Measurements from ENCODE around the gene SDHAF1. TPM values are rescaled to one million over a fixed set of nuclear protein-coding genes. Genes with fewer than 3 reads are reported as not detected.

Gene SDHAF1
- total RNA-seq, 1 donor from 2014 or later: 17.5 TPM

GRCh38 chr19:35988824-35989223, 6.2 kb upstream of the SDHAF1 start:
- TF ChIP-seq CTCF (conservative IDR thresholded peaks at IDR 0.05): no peak
- DNase-seq (ENCODE audit: low read depth, low spot score): no peak
- Mint-ChIP-seq H3K36me3 (ENCODE audit: low read depth) (no peaks in the 10 kb centered on the region), H3K4me1 (peaks cover 7% of the 10 kb centered on the region), H3K9me3 (no peaks in the 10 kb centered on the region), H3K27ac (ENCODE audit: unreplicated experiment) (no peak overlapping the region), H3K4me3 (no peak overlapping the region), H3K27me3 (ENCODE audit: low read depth) (peaks cover 67% of the 10 kb centered on the region)

- no peak for DNase-seq (ENCODE audit: low read depth, low spot score)
- H3K36me3 Mint-ChIP-seq (ENCODE audit: low read depth): no peaks in the 10 kb centered on the region
- no peaks in the 10 kb centered on the region for H3K9me3 Mint-ChIP-seq
- H3K27me3 Mint-ChIP-seq (ENCODE audit: low read depth): peaks cover 56% of the 10 kb centered on the region
- peak overlapping the region; percentile 32 for H3K4me3 Mint-ChIP-seq
- H3K27ac Mint-ChIP-seq (ENCODE audit: unreplicated experiment): no peak overlapping the region
- peaks cover 11% of the 10 kb centered on the region for H3K4me1 Mint-ChIP-seq
- TF ChIP-seq CTCF (conservative IDR thresholded peaks at IDR 0.05): no peak
Observed at GRCh38 chr19:35990156-35990555, 4.8 kb upstream of the SDHAF1 start.

GRCh38 chr19:35990771-35991730, 3.9 kb upstream of the SDHAF1 start:
- peak overlapping the region; percentile 44 for H3K4me3 Mint-ChIP-seq

GRCh38 chr19:35991731-35992450, 3.1 kb upstream of the SDHAF1 start:
- no peak overlapping the region for H3K27ac Mint-ChIP-seq (ENCODE audit: unreplicated experiment)
- H3K4me1 Mint-ChIP-seq: peaks cover 18% of the 10 kb centered on the region
- no peak for DNase-seq (ENCODE audit: low read depth, low spot score)
- H3K4me3 Mint-ChIP-seq: peak overlapping the region; percentile 66
- no peaks in the 10 kb centered on the region for H3K9me3 Mint-ChIP-seq
- H3K36me3 Mint-ChIP-seq (ENCODE audit: low read depth): no peaks in the 10 kb centered on the region
- TF ChIP-seq CTCF (conservative IDR thresholded peaks at IDR 0.05): no peak
- H3K27me3 Mint-ChIP-seq (ENCODE audit: low read depth): peaks cover 38% of the 10 kb centered on the region

More at GRCh38 chr19:35990771-35991730, 3.9 kb upstream of the SDHAF1 start:
- no peak for DNase-seq (ENCODE audit: low read depth, low spot score)
- Mint-ChIP-seq H3K9me3 (no peaks in the 10 kb centered on the region), H3K4me1 (peaks cover 16% of the 10 kb centered on the region), H3K27me3 (ENCODE audit: low read depth) (peaks cover 47% of the 10 kb centered on the region), H3K36me3 (ENCODE audit: low read depth) (no peaks in the 10 kb centered on the region), H3K27ac (ENCODE audit: unreplicated experiment) (no peak overlapping the region)
- no peak for TF ChIP-seq CTCF (conservative IDR thresholded peaks at IDR 0.05)

- peaks cover 18% of the 10 kb centered on the region for H3K4me1 Mint-ChIP-seq
- no peak overlapping the region for H3K27ac Mint-ChIP-seq (ENCODE audit: unreplicated experiment)
- peak overlapping the region; percentile 69 for H3K4me3 Mint-ChIP-seq
Observed at GRCh38 chr19:35992907-35993765, 1.9 kb upstream of the SDHAF1 start.

More at GRCh38 chr19:35992907-35993765, 1.9 kb upstream of the SDHAF1 start:
- no peak for TF ChIP-seq CTCF (conservative IDR thresholded peaks at IDR 0.05)
- Mint-ChIP-seq H3K36me3 (ENCODE audit: low read depth) (no peaks in the 10 kb centered on the region), H3K27me3 (ENCODE audit: low read depth) (peaks cover 27% of the 10 kb centered on the region), H3K9me3 (no peaks in the 10 kb centered on the region)
- DNase-seq (ENCODE audit: low read depth, low spot score): no peak

All from neural crest cell (in vitro differentiated cells).